Sciatic nerve (tissue), 2 donors: ENCODE measurements around the gene ADRA2C. TPM values are rescaled to one million over a fixed set of nuclear protein-coding genes. Genes with fewer than 3 reads are reported as not detected.

ENCODE experiments used
- ATAC-seq: fragments of 200-7000 bp; cut with Tn5 transposase; one replicate; pipeline ENCODE4 v1.9.1; 2020; ENCODE audit warnings: mild to moderate bottlenecking, moderate library complexity
- DNase-seq: peaks from one replicate; pipeline ENCODE4 v3.0.0-alpha.2; 2020; ENCODE audit warnings: low spot score
- intact Hi-C: fragments of 100-400 bp; cut with DNase I; formaldehyde crosslinking; loops from one replicate; pipeline ENCODE4 v1.14.2; 2022
- total RNA-seq: library from RNA; stranded (reverse); fragmentation: NEBNext Ultra II Directional; extraction: Animal tissue kit (Norgen Biotek cat#: 25700); gene quantifications from one replicate; pipeline ENCODE4 v1.2.1, GENCODE V29; 2021
- donor health status: DM: no; HTN: no; CAD: no.
- donor health status: DM: no; HTN: no; CAD: no.

The ADRA2C gene
- total RNA-seq, 1 donor from 2014 or later = 4.8 TPM

DNA sequence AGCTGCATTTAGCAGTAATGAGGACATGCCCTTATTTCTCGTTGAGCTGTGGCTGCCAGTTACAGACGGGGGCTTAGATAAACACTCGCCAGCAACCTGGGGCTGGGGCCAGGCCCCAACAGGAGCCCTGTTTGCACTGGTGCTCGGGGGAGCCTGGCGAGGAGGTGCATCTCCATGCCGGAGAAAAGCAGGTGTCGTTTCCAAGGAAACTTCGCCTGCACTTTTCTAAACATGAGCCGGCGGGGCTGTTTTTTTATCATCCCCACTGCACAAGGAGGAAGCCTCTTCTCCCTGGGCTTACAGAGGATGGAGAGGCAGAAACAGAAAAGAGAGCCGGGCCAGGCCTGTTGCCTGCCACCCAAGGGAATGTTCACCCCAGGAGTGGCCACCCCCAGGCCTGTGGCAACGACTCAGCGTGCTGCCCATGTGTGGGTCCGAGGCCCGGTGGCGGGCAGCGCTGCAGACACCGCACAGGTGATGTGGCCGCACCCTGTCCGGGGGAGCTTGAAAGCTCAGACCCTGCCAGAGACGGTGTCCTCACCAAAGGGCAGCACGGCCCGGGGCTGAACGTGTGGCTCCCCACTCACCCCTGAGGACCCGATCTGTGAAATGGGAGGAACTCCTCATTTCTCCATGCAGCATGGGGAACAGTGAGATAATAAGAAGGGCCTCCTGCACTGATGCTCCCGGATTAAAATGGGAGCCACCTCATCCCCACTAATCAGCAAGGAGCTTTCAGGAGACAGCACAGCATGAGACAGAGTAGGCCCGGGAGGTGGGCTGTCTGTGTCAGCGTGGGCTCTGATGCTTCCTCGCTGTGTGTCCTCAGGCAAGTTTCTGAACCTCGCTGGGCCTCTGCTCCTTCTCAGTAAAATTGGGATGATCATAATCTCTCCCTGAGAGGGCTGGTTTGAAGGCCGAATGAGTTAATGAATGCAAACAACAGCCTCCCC lies 33.8 kb upstream of the ADRA2C start:
- DNase-seq (no peak), ATAC-seq (no peak)
- intact Hi-C loops = no loop called here

DNA sequence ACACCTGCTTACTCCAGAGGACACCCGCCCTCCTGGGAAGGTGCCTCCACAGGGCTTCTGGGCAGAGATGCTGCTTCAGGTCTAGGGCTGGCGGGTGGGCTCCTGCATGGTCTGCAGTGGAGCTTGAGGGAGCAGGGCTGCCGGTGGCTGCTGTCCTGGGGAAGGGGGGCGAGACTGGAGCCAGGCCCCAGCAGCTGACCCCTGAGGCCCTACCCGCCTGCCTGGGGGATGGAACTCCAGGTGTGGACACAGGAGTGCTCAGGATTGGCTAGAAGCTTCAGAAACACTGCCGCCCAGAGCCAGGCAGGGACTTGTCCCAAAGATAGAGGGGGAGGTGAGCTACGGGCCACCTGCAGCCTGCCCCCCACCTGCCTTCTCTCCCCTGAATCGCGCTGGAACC lies 33.0 kb upstream of the ADRA2C start:
- intact Hi-C loops = no loop called here
- DNase-seq (no peak), ATAC-seq (no peak)

DNA sequence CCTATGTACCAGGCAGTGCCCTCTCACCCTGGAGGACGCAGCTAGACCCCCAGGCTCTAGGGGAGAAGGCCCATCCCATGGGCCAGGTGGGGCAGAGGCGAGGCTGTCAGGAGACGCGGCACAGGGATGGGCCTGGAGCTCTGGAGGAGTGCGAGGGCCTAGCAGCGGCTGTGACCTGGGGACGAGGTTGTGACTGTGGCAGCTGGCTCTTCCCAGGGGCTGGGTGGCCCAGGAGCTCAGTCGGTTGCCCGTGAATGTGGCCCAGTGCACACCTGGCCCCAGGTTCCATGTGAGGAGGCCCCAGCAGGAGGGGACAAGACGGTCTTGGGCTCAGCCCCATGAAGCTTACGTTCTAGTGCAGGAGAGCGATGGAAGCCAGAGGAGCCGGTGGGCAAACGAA lies 31.0 kb upstream of the ADRA2C start:
- intact Hi-C loops = no loop called here
- ATAC-seq (no peak), DNase-seq (no peak)

DNA sequence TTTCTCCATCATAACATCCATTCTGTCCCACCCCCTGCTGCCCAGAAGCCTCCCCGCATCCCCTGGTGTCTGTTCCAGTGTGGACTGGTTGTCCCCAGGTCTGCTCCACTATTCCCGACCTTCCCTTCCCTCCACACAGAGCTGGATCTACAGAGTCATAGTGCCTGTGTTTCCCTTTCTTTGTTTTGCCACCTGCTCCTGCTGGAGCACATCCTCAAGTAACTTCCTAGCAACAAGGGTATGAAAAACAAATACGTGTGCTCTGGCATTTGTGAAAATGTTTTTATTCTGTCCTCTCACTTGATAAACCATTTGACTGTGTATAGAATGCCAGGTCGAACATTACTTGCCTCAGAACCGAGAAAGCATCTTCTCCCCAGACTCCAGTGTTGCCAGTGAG lies 29.9 kb upstream of the ADRA2C start:
- intact Hi-C loops = no loop called here
- ATAC-seq = no peak
- DNase-seq = no peak

DNA sequence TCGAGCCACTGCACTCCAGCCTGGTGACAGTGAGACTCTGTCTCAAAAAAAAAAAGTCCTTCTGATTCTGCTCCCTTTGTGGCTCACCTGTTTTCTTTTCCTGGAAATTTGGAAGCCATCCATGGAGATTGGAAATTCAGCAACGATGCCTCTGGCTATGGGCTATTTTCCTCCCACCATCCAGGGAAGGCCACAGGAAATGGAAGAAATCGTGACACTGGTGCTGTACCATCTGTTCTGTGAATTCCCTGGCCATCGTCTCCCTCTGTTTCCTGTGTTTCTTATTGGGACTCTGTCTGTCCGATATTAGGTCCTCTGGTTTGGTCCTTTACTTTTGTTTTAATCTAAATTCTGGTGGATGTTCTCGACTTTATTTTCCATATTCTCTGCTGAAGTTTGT lies 29.4 kb upstream of the ADRA2C start:
- no peak for ATAC-seq
- intact Hi-C loops = no loop called here
- no peak for DNase-seq

DNA sequence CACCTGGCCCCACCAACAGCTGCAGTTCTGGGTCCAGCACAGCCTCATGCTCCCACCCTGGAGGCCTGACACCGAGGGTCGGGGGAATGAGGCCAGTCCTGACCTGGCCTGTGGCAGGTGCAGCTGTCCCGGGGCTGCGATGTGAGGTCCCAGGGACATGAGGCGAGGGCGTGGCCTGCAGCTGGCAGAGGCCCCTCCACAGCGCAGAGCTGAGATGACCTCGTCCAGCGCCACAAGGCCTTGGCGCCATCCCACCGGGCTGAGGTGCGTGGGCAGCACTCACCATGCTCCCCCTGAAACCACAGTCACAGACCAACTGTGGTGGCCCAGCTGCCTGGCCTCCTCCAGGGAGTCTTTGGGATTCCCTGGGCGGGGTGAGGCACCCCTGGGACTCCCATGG lies 26.6 kb upstream of the ADRA2C start:
- ATAC-seq = no peak
- intact Hi-C loops = no loop called here

DNA sequence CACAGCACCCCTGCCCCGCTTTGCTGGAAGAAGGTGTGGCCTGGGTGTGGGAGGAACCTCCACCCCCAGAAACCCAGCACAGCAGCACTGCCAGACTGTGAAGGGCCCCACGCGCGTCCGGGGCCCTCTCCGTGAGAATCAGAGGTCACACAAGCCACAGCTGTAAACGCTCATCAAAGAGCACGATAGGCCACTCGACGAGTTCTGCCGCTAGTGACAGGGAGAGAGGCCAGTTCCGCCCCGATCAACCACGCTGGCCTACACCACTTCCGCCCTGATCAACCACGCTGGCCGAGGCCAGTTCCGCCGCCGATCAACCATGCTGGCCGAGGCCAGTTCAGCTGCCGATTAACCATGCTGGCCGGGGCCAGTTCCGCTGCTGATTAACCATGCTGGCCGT lies 25.9 kb upstream of the ADRA2C start:
- ATAC-seq (no peak), DNase-seq (no peak)
- intact Hi-C loops = no loop called here

More for the DNA sequence above, 26.6 kb upstream of the ADRA2C start:
- no peak for DNase-seq

DNA sequence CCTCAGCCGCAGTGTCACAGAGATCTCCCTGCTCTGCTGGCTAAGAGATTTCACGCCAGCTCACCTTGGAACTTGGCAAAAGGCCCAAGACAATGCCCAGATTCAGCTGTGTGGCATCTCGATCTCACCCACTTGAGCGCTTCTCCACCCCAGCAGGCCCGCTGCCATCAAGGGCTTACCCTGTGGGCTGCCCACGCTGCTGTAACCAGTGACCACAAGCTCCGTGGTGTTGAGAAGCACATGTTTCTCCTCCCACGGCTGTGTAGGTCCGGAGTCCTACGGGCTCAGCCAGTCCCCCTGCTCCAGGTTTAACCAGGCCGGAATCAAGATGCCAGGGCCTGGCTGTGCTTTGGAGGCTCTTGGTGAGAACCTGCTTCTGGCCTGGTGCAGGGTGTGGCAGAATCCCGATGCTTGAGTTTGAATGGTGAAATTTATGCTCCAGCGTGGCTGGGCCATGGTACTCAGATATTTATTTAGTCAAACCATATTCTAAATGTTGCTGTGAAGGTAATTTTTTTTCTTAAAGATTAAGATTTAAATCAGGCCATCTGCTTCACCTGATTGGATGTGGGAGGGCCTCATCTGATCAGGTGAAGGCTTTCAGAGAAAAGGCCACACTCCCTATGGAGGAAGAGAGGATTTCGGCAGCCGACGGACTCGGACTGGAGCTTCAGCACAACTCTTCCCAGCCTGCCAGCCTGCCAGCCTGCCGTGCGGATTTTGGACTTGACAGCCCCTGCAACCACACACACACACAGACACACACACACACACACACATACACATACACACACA lies 24.8 kb upstream of the ADRA2C start:
- no peak for ATAC-seq
- intact Hi-C loops = no loop called here
- no peak for DNase-seq

DNA sequence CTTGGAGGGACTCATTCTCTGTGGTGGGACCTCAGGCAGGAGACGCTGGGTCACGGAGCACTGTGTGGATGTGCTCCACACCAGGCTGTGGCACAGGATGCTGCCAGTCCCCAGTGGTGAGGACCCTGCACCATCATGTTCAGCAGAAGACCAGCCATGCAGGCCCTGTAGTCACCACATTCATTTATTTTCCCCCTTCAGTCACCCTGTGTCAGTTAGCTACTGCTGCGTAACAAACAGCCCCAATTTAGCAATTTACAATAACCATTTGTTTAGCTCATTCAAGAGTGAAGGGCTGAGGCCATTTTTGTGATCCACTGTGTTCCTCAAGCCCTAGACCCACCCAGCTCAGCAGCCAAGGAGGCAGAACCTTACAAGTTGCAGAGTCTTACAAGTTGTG lies 23.6 kb upstream of the ADRA2C start:
- no peak for DNase-seq
- intact Hi-C loops = no loop called here
- ATAC-seq = no peak

DNA sequence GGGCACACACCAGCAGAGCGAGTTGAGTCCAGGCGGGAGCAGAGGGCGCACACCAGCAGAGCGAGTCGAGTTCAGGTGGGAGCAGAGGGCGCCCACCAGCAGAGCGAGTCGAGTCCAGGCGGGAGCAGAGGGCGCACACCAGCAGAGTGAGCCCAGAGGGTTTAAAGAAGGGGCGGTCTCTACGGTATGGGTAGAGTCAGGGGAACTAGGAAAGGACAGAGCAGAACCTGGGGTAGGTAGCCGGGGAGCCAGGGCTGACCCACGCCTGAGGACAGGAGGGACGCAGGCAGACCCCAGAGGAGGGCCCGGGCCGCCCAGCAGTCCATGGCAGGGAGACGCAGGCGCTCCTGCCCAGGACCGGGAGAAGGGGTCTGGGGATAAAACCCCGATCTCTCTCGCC lies 22.0 kb upstream of the ADRA2C start:
- DNase-seq = no peak
- intact Hi-C loops = no loop called here

DNA sequence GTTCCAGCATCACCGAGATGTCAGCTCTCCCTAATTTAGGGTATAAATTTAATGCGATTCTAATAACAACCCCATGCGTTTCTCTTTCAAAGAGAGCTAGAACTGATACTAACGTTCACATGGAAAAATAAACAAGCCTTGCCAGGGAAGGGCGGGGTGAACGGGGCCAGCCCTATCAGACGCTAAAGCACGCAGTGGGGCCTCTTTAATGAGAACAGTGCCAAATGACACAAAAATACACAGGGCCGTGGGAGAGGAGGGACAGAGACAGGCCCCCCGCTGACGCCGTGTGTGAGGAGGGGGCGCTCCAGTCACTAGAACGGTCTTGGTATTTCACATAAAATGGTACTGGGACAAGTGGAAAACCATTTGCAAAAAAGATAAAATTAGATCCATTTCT lies 21.3 kb upstream of the ADRA2C start:
- ATAC-seq (no peak), DNase-seq (no peak)
- intact Hi-C loops = no loop called here

More for the DNA sequence above, 22.0 kb upstream of the ADRA2C start:
- no peak for ATAC-seq

DNA sequence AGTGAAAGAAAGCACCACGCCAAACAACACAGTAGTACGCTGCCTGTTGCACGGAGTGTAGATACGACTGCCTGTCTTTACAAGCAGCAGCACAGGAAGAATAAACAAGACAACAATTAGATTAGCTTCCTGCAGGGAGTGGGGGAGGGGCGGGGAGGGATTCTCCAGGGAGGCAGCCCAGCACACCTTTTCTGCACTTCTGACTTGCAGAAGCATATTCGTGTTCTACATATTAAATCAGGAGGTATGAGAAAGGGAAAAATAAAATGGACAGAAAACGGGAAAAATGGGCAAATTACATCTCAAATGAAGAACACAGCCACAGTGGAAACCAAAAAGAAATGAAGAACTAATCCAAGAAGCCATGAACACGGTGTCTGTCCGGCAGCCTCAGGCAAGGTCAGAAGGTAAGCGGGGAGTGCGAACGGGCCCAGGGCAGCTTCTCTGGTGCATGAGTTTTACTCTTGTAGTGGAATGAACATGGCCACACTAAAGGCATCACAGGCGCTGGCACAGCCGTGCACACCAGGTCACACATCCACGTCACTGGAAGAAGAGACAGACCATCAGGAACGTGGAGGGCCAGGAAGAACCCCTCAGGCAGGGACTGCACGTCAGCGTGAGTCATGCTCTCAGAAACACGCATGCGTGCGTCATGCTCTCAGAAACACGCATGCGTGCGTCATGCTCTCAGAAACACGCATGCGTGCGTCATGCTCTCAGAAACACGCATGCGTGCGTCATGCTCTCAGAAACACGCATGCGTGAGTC lies 20.1 kb upstream of the ADRA2C start:
- ATAC-seq = no peak
- intact Hi-C loops = no loop called here
- no peak for DNase-seq

DNA sequence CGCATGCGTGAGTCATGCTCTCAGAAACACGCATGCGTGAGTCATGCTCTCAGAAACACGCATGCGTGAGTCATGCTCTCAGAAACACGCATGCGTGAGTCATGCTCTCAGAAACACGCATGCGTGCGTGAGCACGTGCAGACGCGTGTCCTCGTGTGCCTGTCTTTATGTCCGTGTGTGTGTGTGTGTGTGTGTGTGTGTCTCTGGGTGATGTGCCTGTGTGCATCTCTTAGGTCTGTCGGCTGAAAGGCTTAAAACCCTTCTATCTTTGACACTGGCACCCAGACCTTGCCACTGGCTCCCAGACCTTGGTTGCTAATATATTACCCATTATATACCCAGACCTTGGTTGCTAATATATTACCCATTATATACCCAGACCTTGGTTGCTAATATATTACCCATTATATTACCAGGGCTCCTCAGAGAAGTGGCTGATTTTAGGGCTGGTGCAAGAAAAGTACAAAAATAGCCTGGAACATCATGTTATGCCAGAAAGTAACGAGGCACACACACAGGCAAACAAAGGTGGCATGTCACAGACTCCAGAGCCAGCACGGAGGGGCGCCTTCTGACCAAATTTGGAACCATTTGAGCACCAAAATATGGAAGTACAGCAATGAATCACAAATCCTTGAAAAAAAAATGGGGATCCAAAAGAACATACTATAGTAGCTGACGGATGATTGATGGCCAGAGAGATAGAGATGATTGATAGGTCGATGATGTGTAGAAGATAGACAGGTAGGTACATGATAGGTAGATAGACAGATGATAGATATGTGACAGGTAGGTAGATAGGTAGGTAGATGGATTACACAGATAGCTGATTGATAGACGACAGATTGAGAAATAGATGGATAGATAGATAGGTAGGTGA lies 19.2 kb upstream of the ADRA2C start:
- intact Hi-C loops = loop anchor here (1.0 kb wide), 1 partner anchor 35 kb away; no protein-coding TSS in a partner anchor
- ATAC-seq (no peak), DNase-seq (no peak)

DNA sequence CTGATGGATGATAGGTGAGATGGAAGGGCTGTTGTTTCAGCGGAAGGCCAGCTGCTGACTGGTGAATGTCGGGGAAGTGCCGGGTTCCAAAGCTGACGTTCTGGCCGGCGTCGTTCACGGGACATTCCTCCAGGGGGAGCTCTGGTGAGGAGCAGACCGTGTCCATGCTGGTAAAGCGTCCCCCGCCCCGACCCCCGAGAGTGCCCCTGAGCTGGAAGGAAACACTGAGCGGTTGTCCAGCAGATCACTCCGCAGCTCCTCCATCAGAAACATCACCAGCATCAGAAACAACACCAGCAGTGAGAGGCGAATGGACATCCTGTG lies 18.6 kb upstream of the ADRA2C start:
- DNase-seq (no peak), ATAC-seq (no peak)
- intact Hi-C loops = loop anchor here (1.0 kb wide), 1 partner anchor 35 kb away; no protein-coding TSS in a partner anchor

DNA sequence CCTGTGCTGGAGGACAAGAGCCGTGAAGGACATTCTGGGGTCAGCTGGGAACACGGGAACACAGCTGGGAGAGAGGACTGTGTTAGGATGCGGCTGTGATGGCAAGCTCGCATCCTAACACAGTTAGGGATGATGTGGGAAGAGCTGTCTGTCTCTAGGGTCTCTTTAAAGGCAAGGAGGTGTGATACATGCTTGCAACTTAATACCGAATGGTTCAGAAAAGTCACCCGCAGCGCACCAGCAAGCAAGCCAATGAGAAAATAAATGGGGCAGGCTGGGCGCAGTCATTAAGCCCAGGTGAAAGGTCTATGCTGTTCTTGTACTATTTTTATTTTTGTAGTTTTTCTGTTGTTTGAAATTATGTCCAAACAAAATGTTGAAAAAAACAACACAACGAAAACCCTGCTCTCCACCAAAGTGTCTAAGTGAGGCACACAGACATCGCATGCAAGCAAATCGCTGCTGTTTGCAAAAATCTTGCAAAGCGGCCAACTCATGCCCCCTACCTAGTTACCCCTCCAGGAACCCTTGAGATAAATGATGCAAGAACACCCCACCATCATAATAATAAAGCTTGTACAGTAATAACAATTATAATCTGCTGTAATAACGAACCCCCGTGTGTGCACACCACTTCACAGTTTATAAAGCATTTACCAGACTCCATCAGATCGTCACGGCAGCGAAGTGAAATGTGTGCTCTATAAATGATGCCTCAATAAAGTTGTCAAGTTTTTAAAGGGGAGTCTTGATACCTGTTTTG lies 17.9 kb upstream of the ADRA2C start:
- no peak for DNase-seq
- intact Hi-C loops = no loop called here
- no peak for ATAC-seq

DNA sequence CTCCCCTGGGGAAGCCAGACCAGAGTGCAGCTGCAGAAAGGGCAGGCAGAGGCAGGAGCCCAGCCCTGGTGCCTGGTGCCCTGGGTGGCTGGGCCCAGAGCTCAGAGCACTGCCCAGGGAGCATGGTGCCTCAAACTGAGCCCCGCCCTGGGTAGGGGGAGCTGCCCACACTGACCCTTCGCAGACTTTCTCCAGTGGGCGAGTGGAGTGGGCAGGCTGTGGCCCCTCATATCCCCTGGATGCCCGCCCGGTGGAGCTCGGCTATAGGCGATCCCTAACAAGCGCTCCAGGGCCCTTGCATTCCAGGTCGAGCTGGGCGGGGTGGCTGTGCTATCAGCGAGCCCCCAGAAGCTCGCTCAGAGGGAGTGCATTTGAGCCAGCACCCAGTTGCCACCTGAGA lies 17.1 kb upstream of the ADRA2C start:
- intact Hi-C loops = no loop called here
- ATAC-seq (no peak), DNase-seq (no peak)

DNA sequence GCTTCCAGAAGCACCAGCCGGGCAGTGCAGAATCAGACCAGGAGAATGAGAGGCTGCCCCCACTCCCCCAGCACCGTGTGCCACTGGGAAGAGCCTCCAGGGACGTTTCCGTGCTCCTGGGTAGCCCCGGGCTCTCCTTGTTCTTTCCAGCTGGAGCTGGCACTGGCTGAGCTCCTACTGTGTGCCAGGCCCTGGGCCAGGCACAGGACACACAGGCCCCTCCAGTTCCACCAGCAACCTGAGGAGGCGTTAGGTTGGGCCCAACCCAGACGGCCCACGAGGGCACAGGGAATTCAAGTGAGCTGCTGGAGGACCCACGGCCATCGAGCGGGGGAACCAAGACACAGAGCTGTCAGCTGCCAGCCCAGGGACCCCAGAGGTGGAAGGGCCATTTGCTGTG lies 15.9 kb upstream of the ADRA2C start:
- ATAC-seq (no peak), DNase-seq (no peak)
- intact Hi-C loops = no loop called here

DNA sequence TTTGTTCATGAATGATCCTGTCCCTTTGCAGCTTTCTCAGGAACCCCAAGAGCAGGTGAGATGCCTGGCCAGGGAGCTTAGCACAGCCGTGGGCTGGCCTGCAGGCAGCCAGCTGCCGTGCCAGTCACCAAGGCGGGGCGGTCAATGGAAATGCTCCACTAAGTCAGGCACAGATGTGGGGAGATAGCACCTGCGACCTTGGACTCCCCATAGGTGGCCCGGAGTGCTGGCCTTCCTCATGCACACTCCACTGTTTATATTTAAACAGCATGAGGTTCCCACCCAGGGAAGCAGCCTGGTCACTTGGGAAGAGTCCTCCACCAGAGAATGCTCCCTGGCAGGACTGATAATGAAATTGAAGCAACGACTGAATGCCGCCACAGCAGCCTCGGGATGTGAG lies 14.2 kb upstream of the ADRA2C start:
- DNase-seq = no peak
- intact Hi-C loops = no loop called here
- no peak for ATAC-seq
